GM12878 (cell line): ENCODE data around the gene SPINK5. TPM values are rescaled to one million over a fixed set of nuclear protein-coding genes. Genes with fewer than 3 reads are reported as not detected.

Experiments used
- ATAC-seq: fragments of 200-7000 bp; cut with Tn5 transposase; 3 replicates; pipeline ENCODE4 v1.9.1; 2020; ENCODE audit warnings: mild to moderate bottlenecking, moderate library complexity
- BruUV-seq: library from RNA; stranded (reverse); fragments of 400-500 nt; replicated peaks from 2 replicates; lab custom pipeline; 2021; lab: Mats Ljungman, UMichigan
- CTCF ChIA-PET: fragments of 300-600 bp; sonication (Branson Sonifier 250); formaldehyde crosslinking; extraction: SDS; loops from one replicate; lab custom pipeline; 2021; ENCODE audit warnings: inconsistent platforms; lab: Yijun Ruan, JAX
- POLR2A ChIA-PET: fragments of 350-600 bp; formaldehyde crosslinking; extraction: SDS; loops from one replicate; lab custom pipeline; 2021; ENCODE audit warnings: inconsistent platforms; lab: Charles Lee
- RAD21 ChIA-PET: fragments of 300-600 bp; sonication (Branson Sonifier 250); formaldehyde crosslinking; loops from one replicate; lab custom pipeline; 2023; ENCODE audit warnings: antibody characterized with exemption; ENCODE audit not compliant: unreplicated experiment; lab: Charles Lee
- SMC1A ChIA-PET: fragments of 300-600 bp; sonication (Branson Sonifier 250); formaldehyde crosslinking; loops from one replicate; lab custom pipeline; 2023; ENCODE audit not compliant: unreplicated experiment, uncharacterized antibody; lab: Charles Lee
- DNase-seq: peaks from one replicate; pipeline ENCODE4 v3.0.0-alpha.2; 2011; ENCODE audit warnings: low read depth, low spot score
- FAIRE-seq: peaks from 3 replicates; lab custom pipeline; 2011; peaks lifted over from hg19 to GRCh38; lab: Jason Lieb, UNC
- H2AFZ ChIP-seq: 2 replicates; pipeline ENCODE4 v1.6.0; 2011; ENCODE audit warnings: low read depth, low read length, control low read depth; ENCODE audit not compliant: control insufficient read depth
- H3K27ac ChIP-seq: 2 replicates; pipeline ENCODE4 v1.5.1; 2011; ENCODE audit warnings: control low read depth; ENCODE audit not compliant: control insufficient read depth, insufficient read depth
- H3K27me3 ChIP-seq, 2 experiments: replicated peaks in 1 of 2; 2 replicates each; pipeline versions ENCODE4 v1.6.0 to v1.6.1; 2011; ENCODE audit warnings: low read length in 1 of 2; ENCODE audit not compliant: control insufficient read depth in 2 of 2, insufficient read depth in 2 of 2
- H3K36me3 ChIP-seq, 2 experiments: 2 replicates each; pipeline ENCODE4 v1.5.1; 2011; ENCODE audit warnings: low read length in 1 of 2; ENCODE audit not compliant: control insufficient read depth in 2 of 2, insufficient read depth in 2 of 2
- H3K4me1 ChIP-seq: 2 replicates; pipeline ENCODE4 v1.6.1; 2011; ENCODE audit warnings: mild to moderate bottlenecking, low read length, moderate library complexity, mixed read lengths; ENCODE audit not compliant: control insufficient read depth, insufficient read depth
- H3K4me2 ChIP-seq: 2 replicates; pipeline ENCODE4 v1.6.0; 2011; ENCODE audit warnings: control low read depth; ENCODE audit not compliant: control insufficient read depth, insufficient read depth
- H3K4me3 ChIP-seq: fragments of 200-600 bp; sonication (generic); 2 replicates; pipeline ENCODE4 v1.5.1; 2016
- H3K79me2 ChIP-seq: 2 replicates; pipeline ENCODE4 v1.6.0; 2011; ENCODE audit warnings: low read length; ENCODE audit not compliant: control insufficient read depth, insufficient read depth
- H3K9ac ChIP-seq: 2 replicates; pipeline ENCODE4 v1.8.0; 2011; ENCODE audit warnings: low read length, control low read depth, mixed read lengths; ENCODE audit not compliant: control insufficient read depth, insufficient read depth
- H3K9me3 ChIP-seq: replicated peaks from 3 replicates; pipeline ENCODE4 v1.5.1; 2011; ENCODE audit warnings: mild to moderate bottlenecking, low read length; ENCODE audit not compliant: control insufficient read depth, insufficient read depth
- H4K20me1 ChIP-seq: 2 replicates; pipeline ENCODE4 v1.6.0; 2011; ENCODE audit not compliant: control insufficient read depth, insufficient read depth
- CHD4 ChIP-seq: fragments of 200-600 bp; sonication (generic); IDR thresholded peaks from 2 replicates; pipeline ENCODE4 v1.6.1; 2016; ENCODE audit warnings: mild to moderate bottlenecking
- IRF4 ChIP-seq: IDR thresholded peaks from 2 replicates; pipeline ENCODE4 v1.6.1; 2011; ENCODE audit warnings: low read depth, low read length
- RUNX3 ChIP-seq: IDR thresholded peaks from 2 replicates; pipeline ENCODE4 v1.6.1; 2012; ENCODE audit warnings: low read length, inconsistent platforms
- SMAD5 ChIP-seq: IDR thresholded peaks from 2 replicates; pipeline ENCODE4 v1.6.1; 2016; ENCODE audit warnings: antibody characterized with exemption, low read depth
- STAT1 ChIP-seq: fragments of 450-650 bp; conservative IDR thresholded peaks from 2 replicates; pipeline ENCODE4 v1.6.1; 2014; ENCODE audit warnings: antibody characterized with exemption, mild to moderate bottlenecking
- USF1 ChIP-seq: IDR thresholded peaks from 2 replicates; pipeline ENCODE4 v1.6.1; 2011; ENCODE audit warnings: borderline replicate concordance, low read depth, mild to moderate bottlenecking, moderate library complexity, mixed read lengths, low read length; ENCODE audit not compliant: insufficient read depth; ENCODE audit errors: extremely low read length
- ZBTB11 ChIP-seq: fragments of 450-650 bp; formaldehyde crosslinking; IDR thresholded peaks from 2 replicates; pipeline ENCODE4 v1.5.0; 2022; ENCODE audit warnings: mild to moderate bottlenecking, missing genetic modification characterization
- WGBS: methylation state at CpG from one replicate; pipeline ENCODE4 v1.1.6; 2016; ENCODE audit warnings: low lambda C conversion rate; ENCODE audit not compliant: insufficient replicate concordance, insufficient coverage; ENCODE audit errors: missing lambda C conversion rate; 5-methylcytosine and 5-hydroxymethylcytosine counted together
- in situ Hi-C: fragments of 300-500 bp; cut with MboI; formaldehyde crosslinking; loops from 9 replicates; pipeline ENCODE4 v1.14.3; 2018; ENCODE audit warnings: mixed read lengths
- intact Hi-C: fragments of 100-400 bp; cut with micrococcal nuclease; formaldehyde crosslinking; loops from one replicate; pipeline ENCODE4 v1.14.2; 2022; ENCODE audit not compliant: unreplicated experiment
- polyA plus RNA-seq, 11 experiments: library from polyadenylated mRNA; depleted of rRNA in 4 of 11; unstranded in 6 of 11; stranded (reverse) in 5 of 11; fragments of >200 nt; fragmentation: Nextera tagmentation in 4 of 11; fragmentation: Illumina TruSeq in 1 of 11; extraction: Ambion mirVana in 4 of 11; extraction: Trizol in 1 of 11; gene quantifications; 1 replicate in 1 of 11; 2 replicates in 10 of 11; pipeline versions ENCODE4 v1.2.1 to v1.2.3, GENCODE V29; 2011 to 2016; ENCODE audit warnings: inconsistent platforms in 2 of 11, missing spikeins in 2 of 11, low read depth in 1 of 11
- total RNA-seq, 4 experiments: library from RNA; depleted of rRNA in 3 of 4; stranded (reverse); fragments of >200 nt in 3 of 4; fragmentation: Illumina TruSeq in 1 of 4; extraction: Trizol in 1 of 4; gene quantifications; 2 replicates each; pipeline versions ENCODE4 v1.2.1 to v1.2.3, GENCODE V29; 2013 to 2021

SPINK5 gene
- total and polyA plus RNA-seq, 10 of the 15 experiments (the other 5 are each of a cell fraction or from before 2014, with no cell fraction given) = 0.04 to 0.09 TPM; not detected in 8

- Histone ChIP-seq H3K9me3 (no peaks in the 10 kb centered on the region), H3K27ac (no peak overlapping the region), H2AFZ (no peak overlapping the region), H3K9ac (no peak overlapping the region), H3K4me3 (no peak overlapping the region), H3K27me3 (no peaks in the 10 kb centered on the region), H3K4me2 (no peak overlapping the region), H3K4me1 (no peaks in the 10 kb centered on the region), H3K36me3 (no peaks in the 10 kb centered on the region), H4K20me1 (no peaks in the 10 kb centered on the region), H3K79me2 (no peaks in the 10 kb centered on the region)
- POLR2A ChIA-PET = no interaction called here
- FAIRE-seq (no peak), ATAC-seq (no peak), DNase-seq (no peak)
- TF ChIP-seq RUNX3 (no peak), STAT1 (no peak), USF1 (no peak), IRF4 (no peak), ZBTB11 (CRISPR knock-in tag) (no peak), SMAD5 (no peak), CHD4 (no peak)
- 22% methylated on average over 3 of the region's 3 CpGs for WGBS
- SMC1A ChIA-PET = no interaction called here
- no TSS peak for BruUV-seq
- RAD21 ChIA-PET = no interaction called here
- intact Hi-C loops = no loop called here
- in situ Hi-C loops = no loop called here
- CTCF ChIA-PET = no interaction called here
Measured at GRCh38 chr5:148014276-148014675, 49.5 kb upstream of the SPINK5 start.
